Prostate gland (tissue), 2 donors: ENCODE measurements around the gene EIPR1.

Source experiments
- CTCF ChIP-seq, 4 experiments: fragments of 200-600 bp in 2 of 4; fragments of 450-650 bp in 2 of 4; sonication (generic) in 2 of 4; IDR thresholded peaks; 1 replicate in 3 of 4; 2 replicates in 1 of 4; pipeline ENCODE4 v1.5.1; 2016 to 2019; ENCODE audit warnings: antibody characterized with exemption in 4 of 4, mild to moderate bottlenecking in 2 of 4, moderate library complexity in 2 of 4
- POLR2A ChIP-seq: fragments of 450-650 bp; IDR thresholded peaks from one replicate; pipeline ENCODE4 v1.6.1; 2016; ENCODE audit warnings: antibody characterized with exemption, mild to moderate bottlenecking
- POLR2AphosphoS5 ChIP-seq: sonication (generic); formaldehyde crosslinking; IDR thresholded peaks from one replicate; pipeline ENCODE4 v1.6.1; 2017; ENCODE audit warnings: antibody characterized with exemption

- TF ChIP-seq CTCF (IDR thresholded peaks at IDR 0.05) (peak; percentile 78 to 98 (median 88)), POLR2AphosphoS5 (peak; percentile 30), POLR2A (no peak)
These were observed 46.0 kb upstream of the EIPR1 start for GRCh38 chr2:3423492-3424170.
